ENCODE measurements around the gene ID4. TPM values are rescaled to one million over a fixed set of nuclear protein-coding genes. Genes with fewer than 3 reads are reported as not detected.

ID4 gene
- total RNA-seq, 1 donor from 2014 or later = 1.6 TPM

DNA sequence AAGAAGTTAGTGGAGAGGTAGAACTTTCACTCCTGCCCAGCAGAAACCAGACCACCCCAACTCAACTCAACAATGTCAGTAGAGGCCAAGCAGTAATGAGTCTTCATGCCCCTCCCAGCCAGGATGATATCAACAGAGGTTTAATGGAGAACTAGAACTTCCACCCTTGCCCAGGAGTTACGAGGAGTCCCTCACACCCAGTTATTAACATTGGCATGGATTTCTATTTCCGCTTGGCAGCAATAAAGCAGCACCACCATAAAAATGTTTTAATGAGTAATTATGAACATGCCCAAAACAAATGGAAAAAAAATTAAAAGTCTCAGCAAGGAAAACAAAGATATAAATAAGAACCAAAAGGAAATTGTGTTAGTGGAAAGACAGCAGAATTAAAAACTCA, 40.7 kb upstream of the ID4 start:
- H3K27me3 ChIP-seq (ENCODE audit: control insufficient read depth, insufficient read depth, low read length) = no peaks in the 10 kb centered on the region
- DNase-seq (ENCODE audit: low read depth) (no peak), FAIRE-seq (no peak)
- no peak for TF ChIP-seq CTCF (IDR thresholded peaks at IDR 0.05; ENCODE audit: insufficient read depth, low read length, severe bottlenecking)
- H3K4me3 ChIP-seq (ENCODE audit: low read depth, low read length) = no peak overlapping the region
- H3K36me3 ChIP-seq (ENCODE audit: control insufficient read depth, insufficient read depth, low read length) = no peaks in the 10 kb centered on the region

DNA sequence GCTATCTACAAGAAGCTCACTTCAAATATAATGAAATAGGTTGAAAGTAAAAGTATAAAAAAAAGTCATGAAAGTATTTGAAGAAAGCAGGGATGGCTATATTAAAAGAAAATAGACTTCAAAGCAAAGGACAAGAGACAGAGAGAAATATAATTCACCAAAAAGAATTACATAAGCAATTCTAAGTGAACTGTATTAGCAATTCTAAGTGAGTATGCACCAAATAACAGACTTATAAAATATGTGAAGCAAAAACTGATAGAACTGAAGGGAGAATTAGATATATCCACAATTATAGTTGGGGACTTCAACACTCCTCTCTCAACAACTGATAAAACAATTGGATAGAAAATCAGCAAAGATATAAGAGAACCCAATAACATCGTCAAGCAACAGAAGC, 38.8 kb upstream of the ID4 start:
- no peak for TF ChIP-seq CTCF (IDR thresholded peaks at IDR 0.05; ENCODE audit: insufficient read depth, low read length, severe bottlenecking)
- no peaks in the 10 kb centered on the region for H3K27me3 ChIP-seq (ENCODE audit: control insufficient read depth, insufficient read depth, low read length)
- H3K36me3 ChIP-seq (ENCODE audit: control insufficient read depth, insufficient read depth, low read length) = no peaks in the 10 kb centered on the region
- DNase-seq (ENCODE audit: low read depth) = no peak
- FAIRE-seq = no peak
- no peak overlapping the region for H3K4me3 ChIP-seq (ENCODE audit: low read depth, low read length)

- H3K27me3 ChIP-seq (ENCODE audit: control insufficient read depth, insufficient read depth, low read length) = no peaks in the 10 kb centered on the region
- no peaks in the 10 kb centered on the region for H3K36me3 ChIP-seq (ENCODE audit: control insufficient read depth, insufficient read depth, low read length)
- H3K4me3 ChIP-seq (ENCODE audit: low read depth, low read length) = no peak overlapping the region
- no peak for TF ChIP-seq CTCF (IDR thresholded peaks at IDR 0.05; ENCODE audit: insufficient read depth, low read length, severe bottlenecking)
- FAIRE-seq (no peak), DNase-seq (ENCODE audit: low read depth) (no peak)
These were observed 34.5 kb upstream of the ID4 start for GRCh38 chr6:19802656-19803055.

DNA sequence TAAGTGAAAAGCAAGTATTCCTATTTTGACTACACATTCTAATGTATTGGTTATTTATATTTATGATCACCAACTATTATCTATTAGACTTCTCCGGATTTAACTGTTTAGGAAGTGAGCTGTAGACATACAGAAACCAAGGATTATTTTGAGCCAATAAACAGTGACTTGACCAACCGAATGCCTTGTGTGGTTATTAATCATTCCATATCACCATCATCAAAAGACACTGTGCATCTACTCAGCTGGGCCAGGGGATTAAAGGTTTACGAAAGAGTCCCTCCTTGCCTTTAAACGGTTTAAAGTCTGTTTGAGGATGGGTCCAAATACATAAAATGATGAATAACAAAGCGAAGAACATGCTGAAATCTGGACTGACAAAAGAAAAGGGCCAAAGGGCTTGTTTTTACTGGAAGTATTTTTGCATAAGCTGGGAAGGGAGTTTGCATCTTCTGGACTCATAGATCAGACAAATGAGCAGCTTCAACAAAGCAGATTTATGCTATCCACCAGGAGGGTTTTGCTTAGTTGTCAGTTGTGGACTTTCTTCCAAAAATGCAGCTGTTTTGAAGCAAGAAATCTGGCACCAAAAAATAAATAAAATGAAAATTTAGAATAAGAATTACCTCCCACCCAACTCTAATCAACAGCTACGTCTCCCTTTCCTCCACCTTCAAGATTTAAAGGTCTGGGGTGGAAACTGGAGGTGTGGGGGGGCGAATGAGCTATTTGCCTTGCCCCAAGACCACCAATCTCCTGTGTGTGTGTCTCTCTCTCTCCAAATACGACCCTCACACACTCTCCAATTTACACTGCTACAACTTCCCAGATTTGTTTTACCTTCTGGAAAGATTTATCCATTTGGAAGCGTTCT, 33.6 kb upstream of the ID4 start:
- no peak for TF ChIP-seq CTCF (IDR thresholded peaks at IDR 0.05; ENCODE audit: insufficient read depth, low read length, severe bottlenecking)
- DNase-seq (ENCODE audit: low read depth) (no peak), FAIRE-seq (no peak)
- H3K4me3 ChIP-seq (ENCODE audit: low read depth, low read length) = no peak overlapping the region
- H3K27me3 ChIP-seq (ENCODE audit: control insufficient read depth, insufficient read depth, low read length) = no peaks in the 10 kb centered on the region
- H3K36me3 ChIP-seq (ENCODE audit: control insufficient read depth, insufficient read depth, low read length) = no peaks in the 10 kb centered on the region

DNA sequence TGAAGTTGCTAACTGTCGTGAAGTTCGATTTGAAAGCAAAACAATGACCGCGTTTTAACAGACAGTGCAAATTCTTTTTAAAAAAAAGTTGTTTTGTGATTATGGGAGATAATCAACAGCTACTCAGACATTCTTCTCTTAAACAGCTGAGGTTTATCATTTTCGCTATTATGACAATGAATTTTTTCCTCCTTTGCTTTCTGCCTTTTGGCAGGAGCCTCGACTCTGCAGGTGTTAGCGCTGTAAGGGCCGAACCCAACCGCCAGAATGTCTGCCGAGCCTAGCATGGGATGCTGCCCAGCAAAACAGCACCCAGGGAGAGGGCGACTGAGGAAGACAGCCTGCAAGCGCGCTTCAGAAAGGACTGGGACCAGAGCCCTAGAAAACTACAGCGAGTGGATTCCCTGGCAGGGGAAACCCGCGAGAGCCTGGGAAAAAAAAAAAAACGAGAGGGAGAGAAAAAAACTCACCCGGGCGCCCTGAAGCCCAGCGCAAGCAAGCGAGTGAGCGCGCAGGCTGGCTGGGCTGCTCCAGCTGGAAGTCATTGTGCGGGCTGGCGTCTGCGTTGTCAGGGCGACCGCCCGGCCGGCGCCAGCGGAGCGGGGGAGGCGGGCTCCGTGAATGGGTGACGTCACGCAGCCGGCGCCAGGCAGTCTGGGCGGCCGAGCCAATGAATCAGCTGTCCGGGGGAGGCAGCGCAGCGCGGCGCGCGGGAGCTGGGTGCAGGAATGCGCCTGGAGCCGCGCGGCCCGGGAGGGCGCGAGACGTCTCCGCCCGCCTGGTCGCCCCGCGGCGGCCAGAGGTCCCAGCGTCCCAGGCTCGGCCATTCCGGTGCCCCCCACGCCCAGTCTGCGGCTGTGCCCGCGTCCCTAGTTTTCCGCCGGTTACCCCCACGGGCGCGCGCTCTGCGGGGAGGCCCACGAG, 32.7 kb upstream of the ID4 start:
- Histone ChIP-seq H3K4me3 (ENCODE audit: low read depth, low read length) (peak overlapping the region; percentile 44), H3K27me3 (ENCODE audit: control insufficient read depth, insufficient read depth, low read length) (no peaks in the 10 kb centered on the region), H3K36me3 (ENCODE audit: control insufficient read depth, insufficient read depth, low read length) (no peaks in the 10 kb centered on the region)
- FAIRE-seq = no peak
- peak; percentile 83 for DNase-seq (ENCODE audit: low read depth)
- TF ChIP-seq CTCF (IDR thresholded peaks at IDR 0.05; ENCODE audit: insufficient read depth, low read length, severe bottlenecking) = no peak
